Keratinocyte (primary cell): ENCODE measurements around the gene PCDHB9.
"Not testable (repeated sequence)": the region's sequence is repeated elsewhere in the genome, so short reads cannot be mapped to it uniquely, and the experiment has no call there.

Experiments used
- EZH2 ChIP-seq: IDR thresholded peaks from one replicate; pipeline ENCODE4 v1.6.1; 2012; ENCODE audit warnings: inconsistent platforms, mild to moderate bottlenecking, low read length, moderate library complexity
- TF ChIP-seq, protein P1 (sequence below), 3 experiments: IDR thresholded peaks in 1 of 3; conservative IDR thresholded peaks in 1 of 3; optimal IDR thresholded peaks in 1 of 3; 2 replicates in 2 of 3; 3 replicates in 1 of 3; pipeline versions ENCODE3 to v1.5.1; 2011; ENCODE audit warnings: low read length in 3 of 3, mild to moderate bottlenecking in 3 of 3, moderate library complexity in 2 of 3, control low read depth in 1 of 3, inconsistent platforms in 1 of 3; ENCODE audit not compliant: insufficient read depth in 2 of 3; ENCODE audit errors: extremely low read depth in 1 of 3

DNA sequence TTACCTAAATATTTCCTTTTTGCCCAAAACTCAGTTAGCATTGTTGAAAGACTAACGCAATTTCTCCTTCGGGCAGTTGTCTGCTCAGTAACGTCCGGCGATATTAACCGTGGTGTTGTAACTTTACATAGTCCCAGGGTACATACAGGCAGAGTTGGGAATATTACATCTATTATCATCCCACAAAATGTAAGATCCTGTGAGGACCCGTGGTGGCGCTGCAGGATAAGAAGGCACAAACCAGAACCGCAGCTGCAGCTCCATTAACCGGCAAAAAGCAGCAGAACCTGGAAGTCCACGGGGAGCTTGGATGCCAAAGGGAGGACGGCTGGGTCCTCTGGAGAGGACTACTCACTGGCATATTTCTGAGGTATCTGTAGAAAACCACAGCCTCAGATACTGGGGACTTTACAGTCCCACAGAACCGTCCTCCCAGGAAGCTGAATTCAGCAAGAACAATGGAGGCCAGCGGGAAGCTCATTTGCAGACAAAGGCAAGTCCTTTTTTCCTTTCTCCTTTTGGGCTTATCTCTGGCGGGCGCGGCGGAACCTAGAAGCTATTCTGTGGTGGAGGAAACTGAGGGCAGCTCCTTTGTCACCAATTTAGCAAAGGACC is 9.3 kb upstream of the PCDHB9 start, which contains the start of gene PCDHB8:
- TF ChIP-seq, protein P1, sequence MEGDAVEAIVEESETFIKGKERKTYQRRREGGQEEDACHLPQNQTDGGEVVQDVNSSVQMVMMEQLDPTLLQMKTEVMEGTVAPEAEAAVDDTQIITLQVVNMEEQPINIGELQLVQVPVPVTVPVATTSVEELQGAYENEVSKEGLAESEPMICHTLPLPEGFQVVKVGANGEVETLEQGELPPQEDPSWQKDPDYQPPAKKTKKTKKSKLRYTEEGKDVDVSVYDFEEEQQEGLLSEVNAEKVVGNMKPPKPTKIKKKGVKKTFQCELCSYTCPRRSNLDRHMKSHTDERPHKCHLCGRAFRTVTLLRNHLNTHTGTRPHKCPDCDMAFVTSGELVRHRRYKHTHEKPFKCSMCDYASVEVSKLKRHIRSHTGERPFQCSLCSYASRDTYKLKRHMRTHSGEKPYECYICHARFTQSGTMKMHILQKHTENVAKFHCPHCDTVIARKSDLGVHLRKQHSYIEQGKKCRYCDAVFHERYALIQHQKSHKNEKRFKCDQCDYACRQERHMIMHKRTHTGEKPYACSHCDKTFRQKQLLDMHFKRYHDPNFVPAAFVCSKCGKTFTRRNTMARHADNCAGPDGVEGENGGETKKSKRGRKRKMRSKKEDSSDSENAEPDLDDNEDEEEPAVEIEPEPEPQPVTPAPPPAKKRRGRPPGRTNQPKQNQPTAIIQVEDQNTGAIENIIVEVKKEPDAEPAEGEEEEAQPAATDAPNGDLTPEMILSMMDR (optimal IDR thresholded peaks at IDR 0.05 in 1 of 3, IDR thresholded peaks at IDR 0.05 in 1 of 3, conservative IDR thresholded peaks at IDR 0.05 in 1 of 3; ENCODE audit: extremely low read depth in 1 of 3, insufficient read depth in 2 of 3, low read length in 3 of 3) = not testable (repeated sequence)
- not testable (repeated sequence) for TF ChIP-seq EZH2
